ENCODE measurements around the gene CNTN5.

Gene CNTN5

DNA sequence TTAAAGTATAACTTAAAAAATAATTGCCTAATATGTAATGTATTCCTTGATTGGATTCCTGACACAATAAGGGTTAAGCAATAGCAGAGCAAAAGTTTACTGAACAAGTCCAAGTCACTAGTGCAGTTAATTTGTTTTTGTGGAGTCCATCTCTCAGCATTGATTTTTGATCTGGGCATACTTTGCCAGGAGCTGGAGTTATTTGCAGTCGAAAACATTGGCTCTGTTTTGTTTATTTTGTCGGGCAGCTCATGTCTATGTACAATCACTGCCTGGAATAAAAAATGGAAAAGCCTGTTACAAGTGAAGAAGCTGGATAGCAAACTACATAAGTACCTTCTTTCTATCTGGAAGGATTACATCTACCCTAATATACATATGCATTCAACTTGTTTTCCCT is 625.2 kb downstream of the CNTN5 start:
- no peak for DNase-seq

DNA sequence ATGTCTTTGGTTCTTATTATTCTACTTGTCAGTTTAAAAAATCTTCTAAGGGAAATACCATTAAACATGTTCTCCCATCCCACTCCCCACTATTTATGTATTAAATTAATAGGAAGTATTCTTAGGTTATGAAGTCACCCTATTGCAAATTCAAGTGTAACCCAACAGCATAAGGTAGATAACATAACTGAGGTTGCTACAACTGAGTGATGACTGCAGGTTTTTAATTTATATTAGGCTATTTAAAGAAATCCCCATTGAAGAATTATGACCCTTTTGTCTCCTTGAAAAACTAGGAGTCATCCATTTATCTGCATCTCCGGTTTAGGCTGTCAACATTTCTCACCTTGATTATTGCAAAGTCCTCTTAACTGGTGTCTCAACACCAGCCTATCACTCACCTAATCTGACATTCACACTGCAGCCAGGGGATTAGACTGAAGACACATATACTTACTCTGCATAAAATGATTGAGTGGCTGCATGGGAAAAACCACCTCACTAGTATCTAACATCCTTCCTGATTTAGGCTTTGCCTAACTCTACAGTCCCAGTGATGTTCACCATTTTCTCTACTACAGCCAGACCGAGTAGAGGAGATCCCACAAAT is 649.4 kb downstream of the CNTN5 start:
- DNase-seq, result no peak

DNA sequence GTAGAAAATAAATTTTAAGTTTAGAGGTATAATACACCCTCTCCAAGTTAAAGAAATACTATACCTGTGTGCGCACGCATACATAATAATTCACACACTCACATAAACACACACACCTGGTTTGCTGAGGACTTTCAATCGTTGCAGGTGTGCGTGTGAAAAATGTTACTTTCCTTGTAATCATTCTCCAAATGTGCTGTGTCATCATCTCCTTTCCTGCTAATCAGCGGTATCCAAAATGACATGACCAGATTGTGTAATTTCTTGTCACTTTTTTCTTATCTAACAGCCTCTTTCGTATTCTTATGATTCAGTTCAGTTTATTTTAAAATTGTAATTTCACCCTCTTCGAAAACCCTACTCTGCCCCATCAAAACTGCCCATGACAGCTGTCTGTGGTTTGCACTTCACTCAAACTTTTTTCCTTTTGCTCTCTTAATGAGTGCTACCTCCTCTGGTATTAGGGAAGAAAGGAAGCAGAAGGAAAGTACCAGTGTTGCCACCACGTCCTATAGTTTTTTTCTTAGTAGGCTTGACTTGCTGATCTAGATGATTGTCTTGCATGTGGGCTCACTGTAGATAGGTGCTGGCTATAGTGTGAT is 651.2 kb downstream of the CNTN5 start:
- no peak for DNase-seq

DNA sequence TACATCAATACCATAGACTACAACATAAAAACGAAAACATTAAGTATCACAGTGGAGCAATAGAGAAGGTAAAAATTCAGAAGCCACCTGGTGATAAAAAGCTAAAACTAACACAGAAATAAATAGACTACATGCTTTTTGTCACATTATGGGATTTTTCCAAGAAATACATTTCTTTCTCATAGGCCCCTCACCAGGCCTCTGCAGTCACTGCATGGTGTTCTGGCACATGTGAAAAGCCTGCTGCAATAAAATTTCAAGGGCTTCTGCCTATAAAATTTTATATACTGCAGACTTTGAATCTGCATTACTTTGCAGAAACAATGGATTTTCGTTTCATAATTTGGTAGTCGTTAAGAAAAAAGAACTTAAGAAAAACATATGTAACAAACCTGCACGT is 655.5 kb downstream of the CNTN5 start:
- no peak for DNase-seq

DNA sequence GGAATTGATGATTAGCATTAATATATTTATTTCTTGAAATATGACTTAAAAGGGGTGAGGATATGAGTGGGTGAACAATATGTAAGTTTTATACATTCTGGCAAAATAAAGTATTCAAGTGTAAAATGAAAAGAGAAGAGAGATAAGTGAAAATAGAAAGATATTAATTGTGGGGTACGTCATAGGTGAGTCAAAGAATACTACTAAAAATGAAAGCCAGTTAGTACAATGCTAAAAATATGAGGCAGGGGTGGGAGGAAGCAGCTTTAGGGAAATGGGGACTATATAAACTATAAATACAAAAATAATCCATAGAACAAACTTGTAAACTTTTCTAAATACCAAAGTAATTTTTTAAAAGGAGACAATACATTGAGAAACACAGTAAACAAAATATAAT is 661.4 kb downstream of the CNTN5 start:
- no peak for DNase-seq

DNA sequence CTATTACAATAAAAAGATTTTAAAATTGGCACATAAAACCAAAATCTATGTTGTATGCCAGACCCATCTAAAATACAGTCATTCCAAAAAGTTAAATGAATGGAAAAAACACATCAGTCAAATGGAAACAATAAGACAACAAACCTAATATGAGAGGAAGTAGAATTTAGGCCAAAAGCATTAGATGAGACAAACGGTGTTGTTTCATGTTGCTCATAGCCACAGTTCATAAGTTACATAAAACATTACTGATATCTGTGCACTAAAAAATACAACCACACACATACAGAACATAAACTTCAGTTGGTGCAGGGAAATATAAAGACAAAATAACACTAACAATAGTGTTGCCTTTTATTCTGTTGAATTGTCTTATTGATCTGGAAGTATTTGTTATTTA is 661.9 kb downstream of the CNTN5 start:
- no peak for DNase-seq

DNA sequence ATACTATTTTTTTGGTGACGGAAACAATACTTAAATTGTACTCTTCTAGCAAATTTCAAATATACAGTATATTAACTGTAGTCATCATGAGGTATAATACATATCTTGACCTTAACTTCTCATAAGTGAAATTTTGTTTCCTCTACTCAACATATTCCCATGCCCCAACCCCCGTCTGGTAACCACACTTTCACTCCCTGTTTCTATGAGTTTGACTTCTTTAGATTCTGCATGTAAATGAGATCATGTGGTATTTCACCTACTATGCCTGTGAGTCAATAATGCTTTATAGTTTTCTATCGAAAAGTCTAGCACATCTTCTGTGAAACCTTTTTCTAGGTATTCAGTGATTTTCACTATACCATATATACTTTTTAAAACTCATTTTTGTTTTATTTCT is 663.2 kb downstream of the CNTN5 start:
- no peak for DNase-seq

DNA sequence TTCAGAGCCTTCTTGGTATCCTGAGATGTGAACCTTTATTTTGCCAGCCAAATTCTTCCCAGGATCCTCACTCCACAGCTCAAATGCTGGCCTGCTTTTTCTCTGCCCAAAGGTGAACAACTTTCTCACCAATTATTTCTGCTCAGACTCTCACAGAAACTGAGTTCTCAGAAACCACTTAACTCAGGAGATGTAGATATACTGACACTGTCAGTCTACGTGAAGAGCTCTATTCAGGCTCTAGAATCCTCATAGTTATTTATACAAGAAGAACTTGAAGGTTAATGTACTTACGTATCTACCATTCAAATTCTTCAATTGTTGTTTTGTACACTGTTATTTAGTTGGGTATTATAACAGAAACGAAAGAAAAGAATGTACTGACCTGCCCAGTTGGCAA is 666.1 kb downstream of the CNTN5 start:
- no peak for DNase-seq

DNA sequence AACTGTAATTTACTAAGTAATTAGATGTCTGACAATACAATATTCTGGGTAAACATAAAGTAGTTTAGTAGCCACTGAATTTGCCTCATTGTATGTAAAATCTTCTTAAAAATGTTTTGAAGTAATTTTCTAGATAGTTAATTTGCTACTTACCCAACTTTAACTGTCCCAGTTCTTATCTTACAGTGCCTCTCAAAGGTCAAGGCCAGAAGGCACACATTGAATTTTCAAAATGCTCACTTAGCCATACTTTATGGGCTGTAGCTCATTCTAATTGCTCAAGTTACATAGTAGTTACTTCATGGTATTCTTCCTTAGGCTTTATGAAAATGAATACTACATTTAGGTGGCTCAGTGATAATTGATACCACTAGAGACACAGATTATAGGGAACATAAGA is 666.6 kb downstream of the CNTN5 start:
- no peak for DNase-seq

DNA sequence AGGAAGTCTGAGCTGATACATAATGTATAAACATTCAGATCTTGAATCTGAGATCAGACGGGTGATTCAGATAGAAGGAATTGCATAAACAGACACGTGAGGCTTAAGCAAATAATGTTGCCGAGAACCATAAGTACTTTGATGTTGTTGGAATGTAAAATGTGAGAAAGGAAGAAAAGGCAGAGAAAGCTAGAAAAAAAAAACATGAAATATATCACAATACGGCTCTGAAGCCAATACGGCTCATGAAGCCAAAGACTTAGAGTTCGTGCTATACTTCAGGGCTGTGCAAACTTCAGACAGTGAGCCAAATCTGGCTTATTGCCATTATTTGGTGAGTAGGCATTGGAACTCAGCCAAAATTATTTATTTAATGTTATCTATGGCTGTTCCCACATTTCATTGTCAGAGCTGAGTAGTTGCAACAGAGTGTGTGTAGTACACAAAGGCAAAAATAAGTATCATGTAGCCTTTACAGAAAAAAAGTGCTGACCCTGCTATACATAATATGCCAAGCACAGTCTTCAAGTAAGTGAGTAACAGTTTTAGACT is 673.3 kb downstream of the CNTN5 start:
- DNase-seq, result no peak

DNA sequence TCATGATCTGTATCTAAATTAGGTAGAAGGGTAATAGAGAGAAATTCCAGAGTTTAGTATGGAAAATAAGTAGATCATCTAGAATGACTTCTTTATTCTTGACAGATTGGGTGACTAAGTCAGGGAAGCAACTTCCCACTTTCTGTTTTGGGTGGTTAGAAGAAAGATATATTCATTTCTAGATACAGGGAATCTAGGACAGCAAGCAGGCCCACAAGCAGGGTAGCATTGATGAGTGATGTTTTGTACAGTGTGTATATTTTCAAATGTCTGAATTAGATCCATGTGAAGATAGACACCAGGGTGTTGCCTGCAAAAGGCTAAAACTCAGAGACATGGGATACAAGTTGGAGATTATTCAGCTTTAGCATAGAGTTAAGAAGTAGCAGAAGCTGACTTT is 674.4 kb downstream of the CNTN5 start:
- no peak for DNase-seq

DNA sequence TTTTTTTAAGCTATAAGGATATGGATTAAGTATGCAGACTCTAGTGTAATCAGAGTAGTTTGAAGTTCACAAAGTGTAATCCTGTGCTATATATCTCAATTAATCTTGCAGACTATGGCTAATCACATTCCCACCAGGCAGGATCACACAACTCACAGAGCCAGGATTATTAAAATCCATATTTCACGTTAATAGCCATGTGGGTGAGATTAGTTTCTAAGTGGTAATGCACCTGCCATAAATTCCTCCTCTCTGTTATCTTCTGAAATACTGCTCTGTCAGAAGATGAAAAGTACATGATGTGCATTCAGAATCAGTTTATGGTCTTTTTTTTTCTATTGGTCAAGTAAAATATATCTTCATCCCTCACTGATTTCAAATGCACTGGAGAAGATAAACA is 686.1 kb downstream of the CNTN5 start:
- no peak for DNase-seq

DNA sequence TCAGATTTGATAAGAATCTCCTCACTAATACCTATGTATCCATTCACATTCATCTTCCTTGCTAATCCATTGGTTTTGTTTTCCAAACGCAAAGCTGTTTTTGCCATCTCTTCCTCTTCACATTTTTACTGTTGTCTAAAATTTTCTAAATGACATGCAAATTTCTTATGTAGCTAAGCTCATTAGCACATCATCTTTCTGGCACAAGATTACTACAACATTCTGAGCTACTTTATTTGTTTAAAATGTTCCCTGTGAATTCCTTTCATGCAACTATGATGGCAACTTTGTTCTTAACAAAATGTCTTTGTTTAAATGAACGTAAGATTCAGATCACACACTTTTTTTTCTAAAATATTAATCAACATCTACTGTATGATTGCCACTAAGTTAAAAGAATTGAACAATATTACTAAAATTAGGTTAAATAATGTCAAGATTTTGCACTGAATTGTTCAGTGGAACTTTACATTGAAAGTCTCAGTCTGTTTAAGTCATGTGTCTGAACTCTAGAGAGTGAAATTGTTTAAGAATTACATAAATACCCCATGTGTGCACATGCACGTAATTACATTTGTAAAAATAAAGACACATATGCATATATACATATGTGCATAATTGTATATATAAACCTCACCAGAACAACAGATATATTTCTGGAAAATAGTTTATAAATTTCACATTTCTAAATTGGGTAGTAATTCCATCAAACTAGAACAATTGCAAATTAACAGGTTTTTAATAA is 688.4 kb downstream of the CNTN5 start:
- no peak for DNase-seq

DNA sequence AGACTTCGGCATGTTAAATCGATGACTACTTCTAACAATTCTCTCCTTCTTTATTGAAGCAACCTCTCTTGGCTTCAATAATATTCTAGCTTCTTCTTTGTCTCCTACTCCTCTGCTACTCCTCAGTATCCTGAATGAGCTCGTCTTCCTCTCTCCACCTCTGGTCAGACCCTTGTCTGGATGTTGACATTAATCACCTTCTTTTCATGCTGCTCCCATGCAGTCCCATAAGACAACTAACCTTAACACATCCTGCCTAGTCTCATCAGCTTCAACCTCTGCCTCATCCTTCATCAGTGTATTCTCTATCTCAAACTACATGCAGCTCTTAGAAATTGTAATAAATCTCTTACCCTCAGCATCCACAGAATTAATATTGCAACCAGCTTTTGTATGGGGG is 695.6 kb downstream of the CNTN5 start:
- DNase-seq, result no peak

DNA sequence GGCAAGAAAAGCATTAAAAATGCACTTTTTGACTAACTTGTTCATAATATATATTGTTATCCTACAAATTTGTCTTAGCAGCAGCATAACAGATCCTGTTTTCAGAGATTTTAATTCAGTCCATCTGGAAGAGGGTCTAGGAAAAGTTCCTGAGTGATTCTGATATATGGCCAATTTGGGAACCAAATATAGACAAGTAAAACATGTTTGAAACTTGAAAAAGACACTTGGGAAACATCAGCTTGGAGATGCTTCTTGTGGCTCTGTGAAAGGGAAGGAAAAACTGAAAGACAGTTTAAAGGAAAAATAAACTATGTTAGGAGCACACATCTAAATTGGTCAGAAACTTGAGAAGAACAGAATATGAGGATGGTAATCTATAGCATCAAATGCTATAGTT is 697.5 kb downstream of the CNTN5 start:
- DNase-seq, result no peak

DNA sequence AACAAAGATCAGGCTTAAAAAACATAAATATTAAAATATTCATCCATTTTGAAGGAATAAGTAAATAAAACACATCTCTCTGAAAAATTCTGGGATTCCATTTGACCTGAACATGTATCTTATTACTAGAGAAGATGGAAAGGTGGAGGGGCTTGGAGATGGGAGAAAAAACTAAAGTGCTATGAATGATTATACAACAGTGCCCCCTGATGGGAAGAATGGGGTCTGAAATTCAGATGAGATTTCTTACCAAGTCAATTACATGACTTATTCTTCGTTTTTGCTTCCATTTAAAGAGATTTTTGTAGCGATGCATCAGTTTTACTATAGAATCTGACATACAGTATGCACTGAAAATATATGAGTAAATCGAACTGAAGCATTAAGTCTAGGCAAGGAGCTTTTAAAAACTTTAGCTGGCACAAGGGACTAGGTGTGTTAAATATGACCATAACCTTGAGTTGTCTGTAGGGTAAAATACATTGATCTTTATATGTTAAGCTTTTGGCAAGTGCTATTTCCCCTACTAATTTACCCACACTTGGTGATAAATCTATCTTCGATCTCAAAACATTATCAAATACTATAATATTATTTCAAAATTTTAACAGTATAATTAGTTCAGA is 718.8 kb downstream of the CNTN5 start:
- no peak for DNase-seq

DNA sequence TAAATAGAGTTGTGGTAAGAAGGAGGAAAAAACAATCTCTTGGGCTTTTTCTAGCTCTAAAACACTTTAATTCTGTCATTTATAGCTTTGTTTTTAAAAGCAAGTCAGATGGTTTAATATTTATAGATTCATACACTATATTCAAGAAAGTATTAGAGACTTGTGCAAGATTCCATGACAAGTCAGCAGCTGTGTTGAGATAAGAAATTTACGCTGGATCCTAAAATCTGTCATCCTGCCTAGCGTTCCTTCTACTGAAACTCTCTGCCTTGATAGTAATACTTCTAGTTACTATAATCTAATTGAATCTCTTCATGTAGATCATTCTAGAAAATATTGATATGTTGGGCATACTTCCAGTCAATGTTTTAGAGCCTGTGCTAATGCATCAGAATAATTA is 721.8 kb downstream of the CNTN5 start:
- DNase-seq, result no peak

DNA sequence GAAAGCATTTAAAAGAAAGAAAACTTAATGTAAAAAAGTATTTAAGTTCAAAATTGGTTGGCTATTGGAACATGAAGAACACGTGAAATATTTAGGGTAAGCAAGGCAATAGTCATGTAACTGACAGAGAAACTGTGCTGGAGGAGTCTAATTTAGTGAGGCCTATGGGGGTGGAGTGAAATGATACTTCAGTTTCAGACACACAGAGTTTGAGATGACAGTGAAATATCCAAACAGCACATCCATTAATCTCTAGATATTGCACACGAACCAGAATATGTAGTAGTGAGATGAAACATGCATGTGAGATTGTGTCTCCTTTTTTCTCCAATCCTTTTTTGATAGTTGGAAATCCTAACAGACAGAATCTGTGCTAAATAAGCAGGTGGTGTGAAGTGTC is 739.0 kb downstream of the CNTN5 start:
- DNase-seq, result no peak

DNA sequence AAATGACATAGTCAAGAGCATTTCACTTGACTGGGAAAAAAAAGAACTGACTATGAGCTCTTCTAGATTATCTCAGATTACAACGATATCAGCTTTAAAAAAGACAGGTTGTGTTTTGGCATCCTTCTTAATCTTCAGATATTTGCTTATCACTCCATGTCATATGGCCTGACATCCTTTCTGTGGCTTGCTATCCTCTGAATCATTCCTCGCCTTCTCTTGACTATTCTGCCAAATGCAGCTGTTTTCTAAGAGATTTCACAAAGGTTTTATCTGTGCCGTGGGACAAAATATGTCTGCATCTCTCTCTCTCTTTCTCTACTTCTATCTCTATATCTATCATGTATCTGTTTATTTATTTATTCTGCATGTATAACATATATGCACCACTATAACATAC is 746.1 kb downstream of the CNTN5 start:
- no peak for DNase-seq

DNA sequence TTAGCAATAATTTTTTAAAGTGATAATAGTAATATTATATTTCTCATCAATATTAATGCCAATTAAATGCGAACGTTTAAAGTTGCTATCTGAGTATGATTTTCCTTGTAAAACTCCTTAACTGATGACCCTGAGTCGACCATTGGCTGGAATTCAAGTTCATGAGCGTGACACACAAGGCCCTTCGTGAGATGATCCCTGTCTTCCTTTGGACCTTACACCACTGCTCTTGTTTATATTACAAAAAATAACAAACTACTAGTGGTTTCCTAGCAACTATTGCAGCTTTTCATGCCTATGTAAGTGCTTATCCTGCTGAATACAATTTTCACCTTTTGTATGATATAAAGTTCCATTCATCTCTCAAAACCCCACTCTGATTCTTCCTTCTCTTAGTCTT is 752.9 kb downstream of the CNTN5 start:
- DNase-seq, result no peak

DNA sequence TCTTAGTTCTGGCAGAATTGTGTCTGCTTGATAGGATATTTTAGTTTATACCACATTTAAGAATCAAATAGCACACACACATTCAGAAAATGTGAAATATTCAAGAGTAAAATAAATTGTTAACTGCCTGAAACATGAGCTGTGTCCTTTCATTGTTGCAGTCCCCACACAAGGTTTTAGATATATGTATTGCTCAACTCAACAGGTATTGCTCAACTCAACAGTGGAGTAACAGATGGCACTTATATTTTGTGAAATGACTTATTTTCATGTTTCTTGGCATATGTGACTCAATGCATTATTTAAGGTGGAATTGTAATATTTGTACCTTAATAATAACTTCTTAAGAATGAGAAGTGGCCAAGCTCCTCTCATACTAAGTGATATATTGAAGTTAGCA is 760.3 kb downstream of the CNTN5 start:
- no peak for DNase-seq

DNA sequence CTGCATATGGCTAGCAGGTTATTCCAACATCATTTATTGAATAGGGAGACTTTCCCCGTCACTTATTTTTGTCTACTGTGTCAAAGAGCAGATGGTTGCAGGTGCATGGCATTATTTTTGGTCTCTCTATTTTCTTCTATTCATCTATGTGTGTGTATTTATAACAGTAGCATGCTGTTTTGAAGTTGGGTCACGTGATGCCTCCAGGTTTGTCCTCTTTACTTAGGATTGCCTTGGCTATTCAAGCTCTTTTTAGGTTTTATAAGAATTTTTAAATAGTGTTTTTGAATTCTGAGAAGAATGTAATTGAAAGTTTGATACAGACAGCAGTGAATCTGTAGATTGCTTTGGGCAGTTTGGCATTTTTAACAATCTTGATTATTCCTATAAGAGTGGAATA is 770.6 kb downstream of the CNTN5 start:
- DNase-seq, result no peak

DNA sequence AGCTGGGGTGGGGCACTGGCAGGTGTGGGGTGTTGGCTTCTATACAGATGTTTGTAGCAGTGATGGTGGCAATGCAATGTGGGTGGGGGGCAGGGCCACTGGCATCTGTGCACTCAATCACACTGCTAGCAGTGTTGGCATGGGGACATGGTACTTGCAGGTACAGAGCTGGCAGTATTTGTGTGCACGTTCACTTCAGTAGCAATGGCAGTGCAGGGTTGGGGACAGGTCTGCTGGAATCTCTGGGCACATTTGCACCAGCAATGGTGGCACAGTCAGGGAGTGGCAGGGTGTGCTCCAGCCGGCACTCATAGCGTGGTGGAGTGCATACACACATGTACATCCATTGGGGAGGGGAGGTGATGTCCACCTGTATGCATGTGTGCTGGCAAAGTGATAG is 775.2 kb downstream of the CNTN5 start:
- DNase-seq, result no peak

DNA sequence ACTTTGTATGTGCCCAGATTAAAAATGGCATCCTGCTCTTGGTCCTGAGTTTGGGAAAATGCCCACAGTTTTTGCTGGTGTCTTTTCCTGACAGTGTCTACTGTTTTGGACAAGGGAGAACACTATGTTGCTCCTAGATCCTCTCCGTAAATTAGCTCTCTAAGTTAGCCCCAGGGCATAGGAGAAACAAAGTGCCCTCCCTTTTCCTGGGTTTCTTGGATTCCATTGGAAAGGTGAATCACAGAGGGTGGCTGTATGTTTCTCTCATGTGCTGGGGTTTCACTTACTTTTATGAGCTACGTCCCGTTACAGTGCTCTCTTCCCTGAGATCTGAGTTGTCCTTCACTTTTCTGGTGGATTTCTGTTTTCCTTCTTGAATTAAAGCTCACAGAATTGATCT is 782.8 kb downstream of the CNTN5 start:
- DNase-seq, result no peak

All from DMS79 (cell line).